Amygdala (tissue), 56 donors: ENCODE data around the gene RTN4RL1.

Experiments used
- DNase-seq, 56 donors: peaks; one replicate each; lab custom pipeline; 2025; lab: John Stamatoyannopoulos, UW

Gene RTN4RL1

GRCh38 chr17:2049333-2050299 is 24.5 kb upstream of the RTN4RL1 start:
- peak in 48 of 56 donors; percentile 22 to 88 (median 60) for DNase-seq

- no peak for DNase-seq
Observed at GRCh38 chr17:2048805-2049204, 23.7 kb upstream of the RTN4RL1 start.

DNA sequence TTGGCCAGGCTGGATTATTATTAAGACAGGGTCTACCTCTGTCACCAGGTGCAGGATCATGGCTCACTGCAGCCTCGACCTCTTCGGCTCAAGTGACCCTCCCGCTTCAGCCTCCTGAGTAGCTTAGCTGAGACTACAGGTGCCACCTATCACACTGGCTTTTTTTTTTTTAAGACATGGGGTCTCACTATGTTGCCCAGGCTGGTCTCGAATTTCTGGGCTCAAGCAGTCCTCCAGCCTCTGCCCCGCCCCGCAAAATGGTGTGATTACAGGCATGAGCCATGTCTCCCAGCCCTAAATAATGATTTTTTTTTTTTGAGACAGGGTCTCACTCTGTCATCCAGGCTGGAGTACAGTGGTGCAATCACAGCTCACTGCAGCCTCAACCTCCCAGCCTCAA is 22.5 kb upstream of the RTN4RL1 start:
- DNase-seq, result no peak

- DNase-seq, result no peak
Observed at GRCh38 chr17:2044263-2044894, 19.2 kb upstream of the RTN4RL1 start.

- DNase-seq, result no peak
Observed at GRCh38 chr17:2043785-2044184, 18.7 kb upstream of the RTN4RL1 start.

DNA sequence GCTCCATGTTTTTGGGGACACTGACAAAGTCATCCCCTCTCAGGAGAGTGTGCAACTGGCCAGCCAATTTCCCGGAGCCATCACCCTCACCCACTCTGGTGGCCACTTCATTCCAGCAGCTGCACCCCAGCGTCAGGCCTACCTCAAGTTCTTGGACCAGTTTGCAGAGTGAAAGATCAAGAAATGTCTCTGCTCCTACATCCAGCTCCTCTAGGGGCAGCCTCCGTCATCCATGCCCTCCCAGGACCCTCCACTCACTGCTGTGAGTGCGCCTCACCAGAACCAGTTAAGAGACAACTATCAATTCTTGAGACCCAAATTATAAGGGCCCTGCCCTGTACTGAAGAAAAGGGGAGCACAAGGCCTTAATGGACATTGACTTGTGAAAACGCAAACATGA is 17.8 kb upstream of the RTN4RL1 start:
- no peak for DNase-seq

DNA sequence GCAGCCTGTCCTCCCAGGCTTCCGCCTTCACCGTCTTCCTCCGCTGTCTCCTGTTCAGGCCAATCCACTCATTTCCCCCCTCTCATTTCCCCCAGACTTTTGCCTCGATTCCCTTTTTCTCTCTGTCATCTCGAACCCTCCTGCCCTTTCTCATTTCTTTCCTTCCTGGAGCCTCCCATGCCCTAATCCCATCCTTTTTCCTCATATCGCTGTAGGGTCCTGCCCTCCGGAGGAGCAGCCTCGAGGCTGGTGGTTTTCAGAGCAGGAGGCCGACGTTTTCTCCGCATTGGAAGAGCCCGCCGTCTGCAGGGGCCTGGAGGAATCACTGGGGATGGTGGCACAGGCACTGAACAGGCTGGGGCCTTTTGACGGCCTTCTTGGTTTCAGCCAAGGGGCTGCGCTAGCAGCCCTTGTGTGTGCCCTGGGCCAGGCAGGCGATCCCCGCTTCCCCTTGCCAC is 17.3 kb upstream of the RTN4RL1 start:
- DNase-seq, result peak in 2 of 56 donors; percentile 29 to 40

DNA sequence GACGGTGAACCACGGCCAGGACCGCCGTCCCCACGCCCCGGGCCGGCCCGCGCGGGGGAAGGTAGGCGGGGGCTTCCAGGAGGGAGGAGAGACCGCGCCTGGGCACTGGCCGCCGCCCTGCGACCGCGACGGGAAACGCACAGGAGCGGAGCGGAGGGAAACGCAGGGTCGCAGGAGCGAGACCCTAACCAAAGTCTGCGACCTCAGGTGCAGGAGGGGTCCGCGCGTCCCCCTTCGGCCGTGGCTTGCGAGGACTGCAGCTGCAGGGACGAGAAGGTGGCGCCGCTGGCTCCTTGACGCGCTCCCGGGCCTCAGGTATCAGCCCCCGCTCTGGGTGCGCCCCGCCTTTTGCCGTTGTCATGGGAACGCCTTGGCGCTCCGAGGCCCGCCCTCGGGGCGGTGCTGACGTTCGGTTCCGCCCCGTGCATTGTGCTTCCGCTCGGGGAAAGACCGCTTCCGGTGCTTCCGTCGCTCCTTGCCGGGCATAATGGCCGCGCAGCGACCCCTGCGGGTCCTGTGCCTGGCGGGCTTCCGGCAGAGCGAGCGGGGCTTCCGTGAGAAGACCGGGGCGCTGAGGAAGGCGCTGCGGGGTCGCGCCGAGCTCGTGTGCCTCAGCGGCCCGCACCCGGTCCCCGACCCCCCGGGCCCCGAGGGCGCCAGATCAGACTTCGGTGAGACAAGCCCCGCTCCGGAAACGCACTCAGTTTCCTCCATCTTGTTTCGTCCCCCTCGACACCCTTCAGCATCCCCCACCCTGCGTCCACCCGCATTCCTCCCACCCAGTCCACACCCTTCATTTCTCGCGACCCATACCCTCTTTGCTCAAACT is 16.6 kb upstream of the RTN4RL1 start, which contains the start of gene OVCA2:
OVCA2 (plus strand) TSS at position 462 of the 829 bp plus-strand sequence; CDS start at position 488, 26 bp downstream.
- peak; percentile 56 to 96 (median 87) for DNase-seq

- peak in 1 of 56 donors; percentile 55 for DNase-seq
Observed at GRCh38 chr17:2040942-2041560, 15.9 kb upstream of the RTN4RL1 start.

DNA sequence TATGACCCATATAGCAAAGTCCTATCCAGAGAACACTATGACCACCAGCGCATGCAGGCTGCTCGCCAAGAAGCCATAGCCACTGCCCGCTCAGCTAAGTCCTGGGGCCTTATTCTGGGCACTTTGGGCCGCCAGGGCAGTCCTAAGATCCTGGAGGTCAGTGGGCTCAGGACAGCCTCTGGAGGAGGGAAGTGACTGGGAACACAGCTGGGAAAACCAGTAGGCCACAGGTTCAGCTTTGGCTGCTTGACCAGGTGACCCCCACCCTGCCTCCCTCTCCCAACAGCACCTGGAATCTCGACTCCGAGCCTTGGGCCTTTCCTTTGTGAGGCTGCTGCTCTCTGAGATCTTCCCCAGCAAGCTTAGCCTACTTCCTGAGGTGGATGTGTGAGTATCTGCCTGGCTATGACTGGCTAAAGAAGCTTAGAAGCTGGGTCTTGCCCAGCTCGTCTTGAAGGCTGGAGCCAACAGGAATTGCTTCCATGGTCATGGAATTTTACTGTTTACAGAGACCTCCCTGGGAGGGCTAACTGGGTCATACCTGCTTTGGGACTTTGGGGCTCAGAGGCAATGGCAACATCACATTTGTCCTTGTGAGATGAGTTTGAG is 15.2 kb upstream of the RTN4RL1 start:
- no peak for DNase-seq

- DNase-seq, result no peak
Observed at GRCh38 chr17:2037155-2037554, 12.0 kb upstream of the RTN4RL1 start.

GRCh38 chr17:2035541-2036488 is 10.7 kb upstream of the RTN4RL1 start:
- no peak for DNase-seq

GRCh38 chr17:2034806-2035540 is 9.8 kb upstream of the RTN4RL1 start:
- no peak for DNase-seq

- no peak for DNase-seq
Observed at GRCh38 chr17:2034157-2034556, 9.0 kb upstream of the RTN4RL1 start.

DNA sequence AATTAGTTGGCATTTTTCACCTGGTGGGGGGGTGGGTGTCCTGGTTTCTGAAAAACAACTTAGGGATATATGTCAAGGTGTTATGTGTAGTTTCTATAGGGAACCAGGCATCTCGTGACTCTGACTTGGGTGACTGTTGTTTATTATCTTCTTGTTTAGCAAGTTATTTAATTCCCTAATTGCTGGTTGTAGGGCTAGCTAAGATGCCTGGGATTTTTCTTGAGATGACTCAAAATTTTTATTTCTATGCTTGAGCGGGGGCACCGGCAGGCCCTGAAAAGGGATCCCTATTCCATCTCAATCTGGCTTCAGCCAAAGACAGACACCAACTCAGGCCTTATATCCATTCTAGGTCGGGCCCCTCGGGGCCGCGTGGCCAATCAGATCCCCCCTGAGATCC is 8.0 kb upstream of the RTN4RL1 start:
- DNase-seq, result no peak

- peak in 2 of 56 donors; percentile 59 to 64 for DNase-seq
Observed at GRCh38 chr17:2030779-2031163, 5.6 kb upstream of the RTN4RL1 start.

- DNase-seq, result peak in 55 of 56 donors; percentile 25 to 92 (median 79)
Observed at GRCh38 chr17:2029911-2030778, 5.0 kb upstream of the RTN4RL1 start, which contains the start of gene DPH1. Gene DPH1, plus strand, starts transcription at chr17:2030153. Its CDS starts 17 bp downstream, at chr17:2030170.
